GM23248 (cell line): Measurements from ENCODE around the gene PMPCA.

ENCODE experiments used
- EZH2 ChIP-seq: fragments of 200-600 bp; sonication (generic); IDR thresholded peaks from 2 replicates; pipeline ENCODE4 v1.6.1; 2018; ENCODE audit warnings: antibody characterized with exemption, mild to moderate bottlenecking; ENCODE audit not compliant: insufficient read depth, poor library complexity, severe bottlenecking
- EZH2phosphoT487 ChIP-seq: fragments of 200-600 bp; sonication (generic); IDR thresholded peaks from 2 replicates; pipeline ENCODE4 v1.6.1; 2018; ENCODE audit warnings: antibody characterized with exemption, moderate library complexity, mild to moderate bottlenecking, low read depth; ENCODE audit not compliant: insufficient read depth

GRCh38 chr9:136393531-136393930 lies 16.9 kb upstream of the PMPCA start:
- TF ChIP-seq EZH2 (no peak), EZH2phosphoT487 (no peak)
